ENCODE results near the gene A1CF. TPM values are rescaled to one million over a fixed set of nuclear protein-coding genes. Genes with fewer than 3 reads are reported as not detected.

The A1CF gene
- polyA plus RNA-seq, 4 donors: 0.44 to 7.4 (median 5.4) TPM

DNA sequence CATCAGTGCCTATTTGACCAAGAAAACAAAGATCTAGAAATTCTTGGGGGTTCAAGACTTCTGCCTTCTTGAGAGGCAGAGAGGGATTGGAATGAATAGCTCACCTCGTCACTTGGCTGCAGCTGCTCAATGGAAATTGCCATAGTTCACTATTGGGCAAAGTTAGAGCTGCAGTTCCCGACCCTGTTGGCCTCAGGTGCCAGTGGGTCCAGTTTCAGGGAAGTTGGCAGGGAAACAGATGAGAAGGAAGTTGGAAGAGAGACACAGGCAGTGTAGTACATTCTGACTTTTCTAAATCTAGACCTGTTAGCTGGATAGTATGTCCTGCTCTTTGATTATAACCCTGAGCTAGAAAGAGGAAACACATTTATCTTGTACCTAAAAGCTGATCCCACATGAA lies 19.1 kb downstream of the A1CF start:
- DNase-seq (ENCODE audit: low read depth in 4 of 4, low spot score in 3 of 4): no peak

DNA sequence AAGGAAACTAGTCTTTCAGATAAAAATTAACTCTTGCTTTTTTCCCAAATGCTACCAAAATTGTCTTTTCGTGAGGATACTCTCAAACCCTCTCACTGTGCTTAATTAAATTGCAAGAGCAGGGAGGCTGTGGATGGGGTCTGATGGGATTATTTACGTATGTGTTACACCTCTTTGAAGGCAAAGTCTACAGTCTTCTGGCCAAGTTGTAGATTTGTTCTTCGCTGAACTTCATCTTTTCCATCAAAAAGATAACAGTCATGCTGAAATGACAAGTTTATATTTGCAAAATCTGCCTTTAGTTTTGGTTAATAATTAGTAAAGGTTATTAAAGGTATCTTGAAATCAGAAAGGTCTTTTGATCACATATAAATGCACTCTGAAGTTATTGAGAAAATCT lies 22.7 kb downstream of the A1CF start:
- DNase-seq (ENCODE audit: low read depth in 4 of 4, low spot score in 3 of 4): no peak

DNA sequence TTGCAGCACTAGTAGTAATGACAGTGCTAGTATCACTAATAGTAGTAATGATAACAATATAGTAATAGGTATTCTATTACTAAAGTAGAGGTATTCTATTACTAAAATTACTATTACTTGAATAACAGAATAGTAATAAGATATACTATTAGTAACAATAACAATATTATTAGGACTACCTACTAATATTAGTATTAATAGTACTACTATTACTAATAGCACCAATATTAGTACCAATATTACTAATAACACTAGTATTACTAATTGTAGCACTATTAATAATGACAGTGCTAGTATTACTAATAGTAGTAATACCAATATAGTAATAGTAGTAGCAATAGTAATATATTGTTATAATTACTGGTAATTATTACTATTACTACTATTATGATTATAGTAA lies 24.1 kb downstream of the A1CF start:
- no peak for DNase-seq (ENCODE audit: low read depth in 4 of 4, low spot score in 3 of 4)

DNA sequence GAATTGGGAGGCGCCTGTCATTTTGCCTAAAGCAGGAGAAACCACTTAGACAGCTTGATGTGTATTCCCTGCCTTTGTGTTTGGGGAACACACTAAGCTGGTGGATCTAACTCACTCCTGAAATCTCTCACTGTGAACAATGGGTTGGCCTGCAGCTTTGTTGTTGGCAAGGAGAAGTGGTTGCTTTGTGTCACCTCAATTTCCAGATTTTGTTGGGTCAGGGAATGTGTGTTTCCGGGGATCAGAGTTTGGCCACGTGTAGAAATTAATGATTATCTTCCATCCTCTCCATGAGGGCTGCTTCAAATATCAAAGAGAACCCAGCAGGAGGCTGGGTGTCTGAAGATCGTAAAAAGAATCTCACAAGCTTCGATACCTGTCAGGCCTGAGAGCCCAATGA lies 27.8 kb downstream of the A1CF start:
- no peak for DNase-seq (ENCODE audit: low read depth in 4 of 4, low spot score in 3 of 4)

DNA sequence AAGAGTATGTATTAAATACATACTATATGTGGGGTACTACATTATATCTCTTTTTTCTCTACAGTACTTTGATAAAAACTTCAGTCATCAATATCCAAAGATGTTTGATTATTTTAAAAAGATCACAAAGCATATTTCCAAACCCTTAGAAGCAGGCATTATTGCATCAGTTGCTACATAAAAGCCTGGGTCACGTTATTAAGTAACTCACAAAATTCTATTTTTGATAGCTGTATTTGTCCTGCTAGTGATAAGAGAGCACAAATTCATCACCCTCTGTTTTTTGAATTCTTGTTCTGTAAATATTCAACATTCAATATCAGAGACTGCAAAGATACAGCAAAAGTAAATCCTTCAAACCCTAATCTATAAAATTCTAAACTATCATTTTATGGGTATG lies 30.0 kb downstream of the A1CF start:
- no peak for DNase-seq (ENCODE audit: low read depth in 4 of 4, low spot score in 3 of 4)

DNA sequence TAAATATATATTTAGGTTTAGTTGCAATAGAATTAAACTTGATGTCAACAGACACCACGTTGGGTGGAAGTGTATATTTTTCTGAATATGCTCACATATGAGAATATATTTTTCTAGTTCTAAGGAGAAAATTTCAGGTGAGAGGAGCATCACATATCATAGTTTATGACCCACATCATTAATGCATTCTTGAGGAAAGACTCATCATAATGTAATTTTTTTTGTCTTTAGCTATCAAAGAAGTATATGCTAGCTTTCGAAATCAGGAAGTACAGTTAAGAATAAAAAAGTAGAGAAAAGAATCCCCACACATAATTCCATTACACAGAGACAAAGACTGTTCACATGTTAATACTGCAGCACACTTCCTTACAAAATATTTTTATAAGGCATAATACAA lies 30.4 kb downstream of the A1CF start:
- DNase-seq (ENCODE audit: low read depth in 4 of 4, low spot score in 3 of 4): no peak

DNA sequence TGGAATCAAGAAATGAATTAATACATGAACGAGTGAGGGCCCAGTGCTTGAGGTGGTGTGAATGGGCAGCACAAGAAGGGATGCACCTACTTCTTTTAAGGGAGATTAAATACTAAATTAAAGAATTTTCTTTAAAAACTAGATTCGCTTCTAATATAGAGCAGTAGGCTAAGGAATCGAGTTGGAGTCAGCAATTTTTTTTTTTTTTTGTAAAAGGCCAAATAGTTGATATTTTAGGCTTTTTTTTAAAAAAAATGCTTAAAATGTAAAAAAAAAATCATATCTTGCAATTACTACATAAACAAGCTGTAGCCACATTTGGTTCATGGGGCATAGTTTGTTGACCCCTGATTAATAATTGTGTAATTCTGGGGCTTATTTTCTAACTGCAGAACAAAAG lies 31.9 kb downstream of the A1CF start:
- DNase-seq (ENCODE audit: low read depth in 4 of 4, low spot score in 3 of 4): no peak

DNA sequence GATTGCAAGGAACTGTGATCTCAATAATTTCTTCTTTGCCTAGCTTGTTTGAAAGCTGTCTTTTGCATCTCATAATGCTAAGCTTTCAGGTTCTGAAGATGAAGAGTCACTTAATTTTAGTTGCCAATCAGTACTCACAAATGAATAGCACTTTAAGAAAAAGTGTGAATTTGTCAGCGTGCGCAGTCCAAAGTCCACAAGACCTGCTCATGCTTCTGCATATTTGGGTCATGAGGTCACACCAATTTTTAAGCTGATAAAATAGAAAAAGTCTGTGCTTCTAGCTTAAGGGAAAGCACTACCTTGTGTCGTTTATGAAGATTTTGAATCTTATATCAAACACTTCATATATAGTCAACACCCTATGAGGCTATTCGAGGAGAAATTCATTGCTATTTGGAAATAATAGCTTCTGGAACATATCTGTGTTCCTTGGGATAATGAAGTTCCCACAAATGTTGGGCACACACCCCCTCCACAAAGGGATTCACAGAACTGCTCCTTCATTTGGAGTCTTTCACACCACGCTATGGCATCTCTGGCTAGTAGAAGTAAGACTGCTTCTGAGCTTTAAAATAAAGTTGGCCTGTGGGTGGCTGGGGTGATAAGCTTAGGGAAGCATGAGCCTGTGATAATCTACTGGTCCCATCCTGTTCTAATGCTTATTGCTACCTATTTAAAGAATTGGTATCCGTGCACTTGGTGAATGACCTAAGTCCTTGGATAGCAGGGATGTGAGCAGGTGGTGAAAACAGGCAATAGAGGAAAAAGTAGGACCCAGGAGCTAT lies 33.3 kb downstream of the A1CF start:
- DNase-seq (ENCODE audit: low read depth in 4 of 4, low spot score in 3 of 4): no peak

DNA sequence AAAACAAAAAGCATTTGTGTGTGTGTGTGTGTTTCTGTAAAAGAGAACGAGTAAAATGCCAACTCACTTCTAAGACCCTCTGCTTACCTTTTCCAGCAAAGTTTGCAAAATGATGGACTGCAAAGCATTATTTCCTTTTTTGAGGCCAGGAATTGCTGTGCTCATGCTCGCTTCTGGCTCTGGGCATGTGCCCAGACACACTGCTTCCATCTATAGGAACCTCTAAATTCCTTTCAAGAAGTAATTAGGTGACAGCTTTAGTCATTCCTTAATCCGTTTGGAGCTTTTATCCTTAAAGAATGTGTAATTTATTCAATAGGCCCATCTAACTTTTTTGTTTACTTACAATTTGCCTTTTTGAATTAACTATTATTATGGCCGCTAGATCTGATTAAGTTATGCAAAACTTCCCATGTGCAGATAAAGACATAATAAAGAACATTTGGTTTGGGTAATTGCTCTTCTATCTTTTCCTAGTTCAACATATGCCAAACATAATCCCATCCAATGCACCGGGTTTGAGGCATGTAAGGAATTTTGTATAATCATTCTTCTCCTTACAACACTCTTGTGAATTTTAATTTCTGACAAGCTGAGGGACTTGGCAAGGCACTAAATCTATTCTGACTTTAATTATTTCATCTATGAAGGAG lies 34.7 kb downstream of the A1CF start:
- no peak for DNase-seq (ENCODE audit: low read depth in 4 of 4, low spot score in 3 of 4)

DNA sequence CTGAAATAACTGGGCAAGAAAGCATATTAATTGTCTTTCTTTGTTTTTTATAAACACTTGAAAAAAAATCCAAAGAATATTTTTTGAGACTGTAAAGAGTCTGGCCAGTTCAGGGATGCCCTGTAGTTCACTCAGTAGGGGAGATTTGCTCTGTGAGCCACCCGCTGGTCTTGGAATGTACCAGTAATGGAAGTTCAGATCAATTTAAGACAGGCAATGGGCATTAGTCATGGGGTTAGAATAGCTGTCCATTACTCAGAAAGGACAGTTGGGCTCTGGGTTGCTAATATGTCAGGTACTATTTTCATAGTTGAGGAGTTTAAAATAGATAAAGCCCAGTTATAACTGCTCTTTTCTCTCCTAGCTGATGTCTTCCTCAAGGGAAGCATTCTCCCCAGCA lies 38.7 kb downstream of the A1CF start:
- no peak for DNase-seq (ENCODE audit: low read depth in 4 of 4, low spot score in 3 of 4)

DNA sequence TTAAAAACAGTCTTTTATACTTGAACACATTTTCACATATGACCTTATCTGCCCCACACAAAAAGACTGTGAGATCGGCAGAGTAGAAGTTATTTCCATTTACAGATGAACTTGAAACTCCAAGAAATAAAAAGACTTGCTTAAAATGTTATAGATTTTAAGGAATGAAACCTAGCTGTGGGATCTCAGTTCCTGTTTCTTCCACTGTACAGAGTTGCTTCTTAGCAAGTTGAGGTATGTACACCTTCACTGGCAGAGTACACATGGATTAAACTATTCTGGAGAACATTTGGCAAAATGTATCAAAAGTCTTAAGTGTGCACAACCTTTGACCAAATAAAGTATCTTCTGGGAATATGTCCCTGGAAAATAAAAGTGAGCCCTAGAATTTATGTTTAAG lies 48.3 kb downstream of the A1CF start:
- DNase-seq (ENCODE audit: low read depth in 4 of 4, low spot score in 3 of 4): no peak

DNA sequence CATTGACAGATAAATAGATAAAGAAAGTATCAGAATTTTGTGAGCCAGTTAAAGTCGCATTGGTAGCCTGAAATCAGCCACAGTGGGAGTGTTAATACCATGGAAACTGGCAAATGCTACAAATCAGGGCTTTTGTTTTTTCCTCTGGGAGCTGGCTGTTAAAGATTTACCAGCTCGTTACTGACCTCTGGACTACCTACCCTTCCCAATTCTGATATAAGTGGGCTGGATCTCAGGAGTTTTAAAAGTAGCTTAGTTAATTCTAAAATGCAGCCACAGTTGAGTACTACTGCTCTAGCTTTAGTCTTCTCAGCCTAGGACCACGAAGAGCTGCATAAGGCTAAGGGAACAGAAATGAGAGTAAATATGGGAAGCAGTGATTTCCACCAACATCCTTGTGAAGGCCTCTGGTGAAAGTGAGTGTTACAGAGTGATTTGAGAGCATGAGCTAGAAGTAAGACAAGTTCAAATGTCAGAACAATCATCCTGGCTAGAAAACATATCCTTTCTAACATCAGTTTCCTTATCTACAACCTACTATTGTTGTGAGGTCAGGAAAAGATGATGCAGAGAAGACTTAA lies 53.2 kb downstream of the A1CF start:
- DNase-seq (ENCODE audit: low read depth in 4 of 4, low spot score in 3 of 4): no peak

DNA sequence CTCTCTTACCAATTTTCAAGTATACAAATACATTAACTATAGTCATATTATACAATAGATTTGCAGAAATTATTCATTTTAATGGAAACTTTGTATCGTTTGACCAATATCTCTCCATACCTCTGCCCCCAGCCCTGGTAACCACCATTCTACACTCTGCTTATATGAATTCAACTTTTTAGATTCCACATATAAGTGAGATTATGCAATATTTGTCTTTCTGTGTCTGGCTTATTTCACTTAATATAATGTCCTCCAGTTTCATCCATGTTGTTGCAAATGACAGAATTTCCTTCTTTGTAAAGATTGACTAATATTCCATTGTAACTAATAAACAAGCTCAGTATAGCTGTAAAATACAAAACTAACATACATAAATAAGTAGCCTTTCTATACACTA lies 55.4 kb downstream of the A1CF start:
- no peak for DNase-seq (ENCODE audit: low read depth in 4 of 4, low spot score in 3 of 4)

DNA sequence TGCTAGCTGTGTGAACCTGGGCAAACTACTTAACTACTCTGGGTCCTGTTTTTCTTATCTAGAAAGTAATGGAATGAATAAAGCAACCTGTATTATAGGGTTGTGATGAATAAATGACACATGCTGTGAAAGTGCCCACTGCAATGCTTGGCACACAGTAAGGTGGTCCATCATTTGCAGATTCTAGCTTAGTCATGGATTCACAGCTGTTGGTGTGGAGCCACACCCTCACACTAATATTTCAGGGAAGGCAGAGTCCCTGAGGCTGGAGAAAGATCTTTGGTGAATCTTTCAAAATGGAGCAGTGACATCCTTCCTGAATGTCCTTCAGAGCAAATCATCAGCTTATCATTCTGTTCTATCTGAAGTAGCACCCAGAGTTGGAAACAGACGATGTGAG lies 60.6 kb downstream of the A1CF start:
- DNase-seq (ENCODE audit: low read depth in 4 of 4, low spot score in 3 of 4): no peak

DNA sequence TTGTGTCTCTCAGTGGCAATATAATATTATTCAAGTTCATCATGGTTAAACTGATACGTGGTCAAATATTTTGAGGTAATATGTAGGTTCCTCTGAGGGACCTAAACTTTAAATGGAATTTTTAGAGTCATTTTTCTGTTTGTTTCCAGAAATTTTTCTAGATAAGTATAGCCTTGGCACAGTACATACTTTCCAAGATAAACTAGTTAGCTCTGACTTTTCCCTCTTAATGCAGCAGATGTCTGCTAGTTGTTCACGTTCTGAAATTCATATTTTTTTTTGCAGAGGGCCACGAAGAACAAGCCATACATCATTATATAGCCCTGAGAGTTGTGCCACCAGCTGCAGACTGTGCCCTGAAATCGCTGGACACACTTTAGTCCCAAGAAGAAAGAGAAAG lies 61.6 kb downstream of the A1CF start:
- DNase-seq (ENCODE audit: low read depth in 4 of 4, low spot score in 3 of 4): no peak

DNA sequence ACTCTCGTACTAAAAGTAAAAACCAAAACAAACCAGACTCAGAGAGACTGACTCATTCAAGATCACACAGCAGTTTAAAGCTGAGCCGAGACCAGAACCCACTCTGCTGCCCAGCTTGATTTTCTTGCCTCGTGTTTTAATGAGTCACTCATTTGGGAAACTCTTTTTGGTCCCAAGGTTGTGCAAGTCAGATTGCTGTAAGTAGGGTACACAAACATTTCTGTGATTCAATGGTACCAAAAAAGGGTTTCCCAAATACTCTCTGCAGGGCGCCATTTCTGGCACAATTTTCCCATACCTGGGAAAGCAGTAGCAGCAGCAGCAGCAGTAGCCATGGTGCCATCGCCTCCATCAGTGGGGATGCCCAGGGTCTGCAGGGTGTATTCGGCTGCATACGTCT lies 75.8 kb downstream of the A1CF start:
- no peak for DNase-seq (ENCODE audit: low read depth in 4 of 4, low spot score in 3 of 4)

DNA sequence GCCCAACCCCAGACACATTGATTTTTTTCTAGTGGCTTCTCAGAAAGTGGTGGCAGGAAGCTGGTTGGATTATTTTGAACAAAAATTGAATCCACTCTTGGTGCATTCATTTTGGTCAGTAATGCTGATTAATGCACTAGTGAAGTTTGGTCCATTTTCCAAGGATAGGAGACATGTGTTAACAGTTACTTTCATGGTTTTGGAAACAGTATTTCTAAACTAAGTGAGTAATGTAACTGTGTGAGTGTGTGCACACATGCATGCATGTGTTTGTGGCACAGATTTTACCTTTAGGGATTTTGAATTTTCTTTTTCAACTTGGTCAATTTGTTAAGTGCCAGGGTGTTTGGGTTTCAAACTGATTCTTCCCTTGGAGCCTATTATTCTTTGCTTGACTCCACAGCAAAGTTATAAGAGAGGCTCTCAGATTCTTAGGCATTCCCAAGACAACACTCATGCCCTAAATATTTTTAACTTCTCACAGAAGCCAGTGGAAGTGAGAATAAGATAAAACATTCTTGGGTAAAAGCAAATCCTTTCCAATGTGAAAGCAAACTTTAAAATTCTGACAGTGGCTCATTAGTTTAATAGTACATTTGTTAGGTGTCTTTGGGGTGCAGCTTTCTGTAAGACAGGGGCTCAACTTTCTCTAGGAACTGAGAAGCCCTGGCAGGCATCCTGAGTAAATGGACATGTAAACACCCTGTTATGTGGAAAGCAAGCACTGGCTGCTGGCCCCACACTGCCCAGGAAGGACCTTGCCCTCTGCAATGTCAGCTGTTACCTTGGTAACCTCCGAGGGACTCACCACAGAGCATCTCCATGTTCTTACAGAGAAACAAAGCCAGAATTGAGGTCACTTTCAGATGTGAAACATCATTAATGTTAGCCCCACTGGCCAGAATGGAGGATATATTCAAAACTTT lies 77.3 kb downstream of the A1CF start:
- DNase-seq (ENCODE audit: low read depth in 4 of 4, low spot score in 3 of 4): no peak

DNA sequence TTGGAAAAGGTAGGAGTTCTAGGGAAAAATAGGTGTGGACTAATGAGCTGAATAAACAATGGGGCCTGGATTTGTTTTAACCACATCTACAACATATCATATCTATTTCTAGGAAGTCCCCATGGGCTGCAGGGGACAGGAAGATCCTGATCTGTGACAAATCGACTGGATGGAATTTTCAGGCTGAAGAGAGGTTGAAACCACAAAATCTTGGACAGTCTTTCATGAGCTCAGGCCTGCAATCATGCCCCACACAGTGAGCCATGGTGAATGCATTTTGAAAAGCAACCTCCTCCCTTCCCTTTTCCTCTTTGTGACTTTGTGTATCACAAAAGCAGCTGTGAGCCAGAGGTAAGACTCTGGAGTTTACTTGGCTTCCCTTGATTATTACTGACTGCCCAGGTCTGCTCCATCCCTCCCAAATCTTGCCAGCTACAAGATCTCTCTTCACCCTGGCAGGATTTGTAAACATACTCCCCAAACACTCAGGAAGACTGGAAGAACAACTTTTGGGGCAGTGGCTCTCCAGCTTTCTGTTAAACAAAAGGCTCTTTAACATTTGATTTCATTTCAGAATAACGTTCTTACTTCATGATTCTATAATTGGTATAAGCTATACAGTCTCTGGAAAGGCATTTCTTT lies 79.3 kb downstream of the A1CF start:
- no peak for DNase-seq (ENCODE audit: low read depth in 4 of 4, low spot score in 3 of 4)

DNA sequence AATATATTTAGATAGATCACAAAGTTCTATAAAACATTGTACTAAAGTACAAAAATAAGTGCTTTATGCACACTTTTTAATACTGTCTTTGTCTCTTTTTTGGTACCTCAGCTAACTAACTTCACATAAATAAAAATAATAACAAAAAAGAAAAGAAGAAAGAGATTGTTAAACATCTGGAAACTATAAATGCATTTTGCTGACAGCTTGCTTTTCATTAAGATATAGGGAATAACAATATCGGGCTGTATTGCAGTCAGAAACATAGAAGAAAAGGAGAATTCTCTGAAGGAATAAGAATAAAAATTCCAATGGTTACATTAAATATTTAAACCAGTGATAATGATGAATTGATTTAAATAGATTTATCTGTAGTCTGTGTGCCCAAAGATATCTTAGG lies 85.8 kb downstream of the A1CF start:
- DNase-seq (ENCODE audit: low read depth in 4 of 4, low spot score in 3 of 4): no peak

DNA sequence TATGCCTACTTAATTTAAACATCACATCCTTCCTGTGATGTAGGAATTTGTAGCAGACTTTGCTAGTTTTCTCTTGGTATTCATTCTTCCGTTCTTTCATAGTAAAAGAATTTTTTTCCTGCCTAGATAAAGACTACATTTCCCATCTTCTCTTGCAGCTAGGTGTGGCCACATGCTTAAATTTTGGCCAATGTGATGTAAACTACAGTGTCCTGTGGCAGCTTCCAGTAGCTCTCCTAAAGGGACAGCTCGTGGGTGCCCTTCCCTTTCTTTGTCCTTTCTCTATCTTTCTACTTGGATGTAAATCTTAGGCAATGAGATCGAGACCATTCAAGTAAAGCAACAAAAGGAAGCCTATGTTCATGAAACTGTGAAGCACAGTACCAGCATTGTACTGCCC lies 87.1 kb downstream of the A1CF start:
- DNase-seq (ENCODE audit: low read depth in 4 of 4, low spot score in 3 of 4): no peak

DNA sequence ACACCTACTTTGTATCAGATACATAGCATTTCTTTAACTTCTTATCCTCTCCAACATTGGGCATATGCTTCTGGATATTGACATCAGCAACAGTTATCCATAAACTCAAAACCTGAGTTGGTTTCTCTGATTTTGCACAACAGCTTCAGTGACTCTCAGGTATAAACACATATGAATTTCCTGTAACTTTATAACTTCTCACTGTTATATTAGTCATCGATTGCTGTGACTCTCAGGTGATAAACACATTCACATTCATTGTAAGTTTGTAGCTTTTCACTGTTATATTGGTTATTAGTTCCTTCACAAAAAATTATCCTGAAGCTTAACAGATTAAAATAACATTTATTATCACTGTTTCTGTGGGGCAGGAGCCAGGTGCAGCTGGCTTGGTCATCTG lies 88.7 kb downstream of the A1CF start:
- no peak for DNase-seq (ENCODE audit: low read depth in 4 of 4, low spot score in 3 of 4)
